HepG2 (cell line): ENCODE data around the gene TBC1D1. TPM values are rescaled to one million over a fixed set of nuclear protein-coding genes. Genes with fewer than 3 reads are reported as not detected.

Experiments used
- ATAC-seq: fragments of 200-7000 bp; cut with Tn5 transposase; 3 replicates; pipeline ENCODE4 v1.9.1; 2020; ENCODE audit warnings: mild to moderate bottlenecking, moderate library complexity
- BruUV-seq: library from RNA; stranded (reverse); fragments of 400-500 nt; replicated peaks from 2 replicates; lab custom pipeline; 2021; lab: Mats Ljungman, UMichigan
- CTCF ChIA-PET: fragments of 300-600 bp; formaldehyde crosslinking; extraction: SDS; loops from one replicate; lab custom pipeline; 2021; ENCODE audit warnings: low total read pairs, inconsistent platforms, low intra/inter-chr PET ratio; lab: Yijun Ruan, JAX
- POLR2A ChIA-PET: fragments of 350-600 bp; sonication (Branson Sonifier 250); formaldehyde crosslinking; loops from one replicate; lab custom pipeline; 2020; ENCODE audit warnings: antibody characterized with exemption, inconsistent platforms; lab: Yijun Ruan, JAX
- DNase-seq: peaks from one replicate; pipeline ENCODE4 v3.0.0-alpha.2; 2015; ENCODE audit warnings: low spot score
- FAIRE-seq: peaks from 3 replicates; lab custom pipeline; 2011; peaks lifted over from hg19 to GRCh38; lab: Jason Lieb, UNC
- H2AFZ ChIP-seq: one replicate; pipeline ENCODE4 v1.6.1; 2011; ENCODE audit warnings: low read length, inconsistent platforms
- H3K27ac ChIP-seq: fragments of 300-600 bp; 3 replicates; pipeline ENCODE4 v1.8.0; 2011; ENCODE audit warnings: mixed run types, mild to moderate bottlenecking, mixed read lengths, low read length, inconsistent platforms; ENCODE audit not compliant: insufficient read depth; ENCODE audit errors: extremely low read length
- H3K27me3 ChIP-seq, 2 experiments: fragments of 200-600 bp in 1 of 2; 2 replicates in 1 of 2; 3 replicates in 1 of 2; pipeline versions ENCODE4 v1.6.0 to v1.8.0; 2011; ENCODE audit warnings: low read length in 2 of 2, mild to moderate bottlenecking in 2 of 2, moderate library complexity in 2 of 2, inconsistent platforms in 1 of 2; ENCODE audit not compliant: insufficient read depth in 2 of 2, control insufficient read depth in 1 of 2
- H3K36me3 ChIP-seq, 2 experiments: fragments of 200-600 bp in 1 of 2; replicated peaks in 1 of 2; 2 replicates in 1 of 2; 3 replicates in 1 of 2; pipeline versions ENCODE4 v1.5.1 to v1.8.0; 2011; ENCODE audit warnings: low read length in 2 of 2, inconsistent platforms in 1 of 2; ENCODE audit not compliant: insufficient read depth in 2 of 2, control insufficient read depth in 1 of 2
- H3K4me1 ChIP-seq: 2 replicates; pipeline ENCODE4 v1.5.1; 2012; ENCODE audit warnings: low read length, inconsistent platforms; ENCODE audit not compliant: insufficient read depth
- H3K4me2 ChIP-seq: 2 replicates; pipeline ENCODE4 v1.6.0; 2011; ENCODE audit warnings: low read depth, low read length, inconsistent platforms
- H3K4me3 ChIP-seq, 3 experiments: fragments of 200-600 bp in 1 of 3; sonication (generic), shearing (Covaris generic) in 1 of 3; replicated peaks in 1 of 3; 2 replicates each; pipeline ENCODE4 v1.5.1; 2011 to 2016; ENCODE audit warnings: low read length in 3 of 3, inconsistent platforms in 2 of 3, low read depth in 2 of 3, mild to moderate bottlenecking in 2 of 3, control low read depth in 1 of 3, mixed read lengths in 1 of 3; ENCODE audit not compliant: insufficient read depth in 1 of 3
- H3K79me2 ChIP-seq: one replicate; pipeline ENCODE4 v1.6.1; 2011; ENCODE audit warnings: low read length, inconsistent platforms; ENCODE audit not compliant: insufficient read depth
- H3K9ac ChIP-seq: 2 replicates; pipeline ENCODE4 v1.6.0; 2011; ENCODE audit warnings: mild to moderate bottlenecking, low read depth, low read length, inconsistent platforms; ENCODE audit not compliant: insufficient read depth
- H3K9me3 ChIP-seq: 2 replicates; pipeline ENCODE4 v1.5.1; 2012; ENCODE audit warnings: mild to moderate bottlenecking, low read length
- H4K20me1 ChIP-seq: 2 replicates; pipeline ENCODE4 v1.6.0; 2011; ENCODE audit warnings: inconsistent platforms, mild to moderate bottlenecking, low read length, moderate library complexity; ENCODE audit not compliant: insufficient read depth
- ETV6 ChIP-seq: sonication (generic); formaldehyde crosslinking; conservative IDR thresholded peaks from 2 replicates; pipeline ENCODE4 v1.4.0; 2020; ENCODE audit warnings: missing genetic modification reagents
- GTF2F1 ChIP-seq: fragments of 150-350 bp; IDR thresholded peaks from 2 replicates; pipeline ENCODE4 v1.6.1; 2014; ENCODE audit warnings: low read length
- IKZF4 ChIP-seq: sonication (generic); formaldehyde crosslinking; IDR thresholded peaks from 2 replicates; pipeline ENCODE4 v1.5.1; 2020; ENCODE audit warnings: borderline replicate concordance, mild to moderate bottlenecking, low read depth, missing genetic modification reagents; ENCODE audit errors: not compliant biosample characterization
- MTERF4 ChIP-seq: sonication (generic); formaldehyde crosslinking; IDR thresholded peaks from 2 replicates; pipeline ENCODE4 v1.8.0; 2023; ENCODE audit warnings: mild to moderate bottlenecking, missing genetic modification reagents
- POLR2G ChIP-seq: fragments of 200-400 bp; formaldehyde crosslinking; IDR thresholded peaks from 2 replicates; pipeline ENCODE4 v1.6.1; 2018; ENCODE audit warnings: mild to moderate bottlenecking, low read depth, low read length, moderate library complexity
- REST ChIP-seq, 2 experiments: IDR thresholded peaks; 2 replicates each; pipeline ENCODE4 v1.6.1; 2011 to 2012; ENCODE audit warnings: low read length in 2 of 2, borderline replicate concordance in 1 of 2, low read depth in 1 of 2, mild to moderate bottlenecking in 1 of 2, moderate library complexity in 1 of 2
- RFXAP ChIP-seq: sonication (generic); formaldehyde crosslinking; IDR thresholded peaks from 2 replicates; pipeline ENCODE4 v1.4.0; 2020; ENCODE audit warnings: missing genetic modification reagents, borderline replicate concordance
- TOPORS ChIP-seq: sonication (generic); formaldehyde crosslinking; IDR thresholded peaks from 2 replicates; pipeline ENCODE4 v1.8.0; 2023; ENCODE audit warnings: mild to moderate bottlenecking, missing genetic modification reagents
- ZNF501 ChIP-seq: sonication (generic); formaldehyde crosslinking; IDR thresholded peaks from 2 replicates; pipeline ENCODE4 v1.5.1; 2020; ENCODE audit warnings: mild to moderate bottlenecking, moderate library complexity, missing genetic modification reagents
- ZNF550 ChIP-seq: sonication (generic); formaldehyde crosslinking; IDR thresholded peaks from 2 replicates; pipeline ENCODE4 v1.4.0; 2020; ENCODE audit warnings: mild to moderate bottlenecking, missing genetic modification reagents, borderline replicate concordance
- ZNF605 ChIP-seq: sonication (generic); formaldehyde crosslinking; IDR thresholded peaks from 2 replicates; pipeline ENCODE4 v1.8.0; 2022; ENCODE audit warnings: mild to moderate bottlenecking, missing genetic modification reagents
- ZNF616 ChIP-seq: sonication (generic); formaldehyde crosslinking; IDR thresholded peaks from 2 replicates; pipeline ENCODE4 v1.5.0; 2020; ENCODE audit warnings: low read depth, mild to moderate bottlenecking, missing genetic modification reagents
- ZUFSP ChIP-seq: sonication (generic); formaldehyde crosslinking; IDR thresholded peaks from 2 replicates; pipeline ENCODE4 v1.9.0; 2021; ENCODE audit warnings: missing genetic modification reagents, mild to moderate bottlenecking, borderline replicate concordance
- WGBS: methylation state at CpG from one replicate; pipeline ENCODE4 v1.1.6; 2017; ENCODE audit warnings: low lambda C conversion rate; 5-methylcytosine and 5-hydroxymethylcytosine counted together
- in situ Hi-C: cut with HindIII; loops from 2 replicates; pipeline ENCODE4 v1.10.0; 2017; ENCODE audit warnings: low pct_unique_long_range_greater_than_20kb; ENCODE audit not compliant: extremely low pct_ligation_motif_present
- intact Hi-C: fragments of 100-400 bp; cut with micrococcal nuclease; formaldehyde crosslinking; loops from one replicate; pipeline ENCODE4 v1.10.0; 2022; ENCODE audit not compliant: unreplicated experiment
- polyA plus RNA-seq, 8 experiments: library from polyadenylated mRNA; depleted of rRNA in 3 of 8; stranded (reverse) in 7 of 8; unstranded in 1 of 8; fragments of >200 nt; fragmentation: Illumina TruSeq in 4 of 8; extraction: Trizol in 4 of 8; gene quantifications; 2 replicates each; pipeline versions ENCODE4 v1.2.1 to v1.2.3, GENCODE V29; 2011 to 2016; ENCODE audit warnings: low read depth in 4 of 8, missing spikeins in 1 of 8, mixed read lengths in 1 of 8; ENCODE audit not compliant: insufficient read depth in 1 of 8
- total RNA-seq, 5 experiments: library from RNA; depleted of rRNA; stranded (reverse); fragments of >200 nt; fragmentation: Illumina TruSeq; extraction: Trizol; gene quantifications; 2 replicates each; pipeline ENCODE4 v1.2.3, GENCODE V29; 2016; ENCODE audit warnings: low read depth in 1 of 5

The TBC1D1 gene
- total and polyA plus RNA-seq, 2 of the 13 experiments (the other 11 are each of a cell fraction or from before 2014, with no cell fraction given) = 37.3 to 62.8 TPM

GRCh38 chr4:38099020-38099600, 208.2 kb downstream of the TBC1D1 start:
- intact Hi-C loops (no loop called here), in situ Hi-C loops (no loop called here)
- POLR2A ChIA-PET = interaction anchor here (1.1 to 1.5 kb wide), 2 partner anchors 21 to 35 kb away, joined by 3 read pairs; no protein-coding TSS in a partner anchor
- CTCF ChIA-PET = no interaction called here
- H4K20me1 ChIP-seq = no peaks in the 10 kb centered on the region
- H3K4me3 ChIP-seq = no peak overlapping the region
- no peak for FAIRE-seq
- no peak overlapping the region for H3K27ac ChIP-seq
- 97% methylated on average over 4 of the region's 4 CpGs for WGBS
- H3K9me3 ChIP-seq = no peaks in the 10 kb centered on the region
- H2AFZ ChIP-seq = no peak overlapping the region
- H3K4me2 ChIP-seq = no peak overlapping the region
- peaks cover 2 to 13% of the 10 kb centered on the region in 2 experiments; a peak in 3 of 5 replicates for H3K36me3 ChIP-seq
- TF ChIP-seq ZUFSP (CRISPR knock-in tag) = no peak
- TF ChIP-seq ETV6 (CRISPR knock-in tag) = no peak
- no peak for TF ChIP-seq ZNF605 (CRISPR knock-in tag)
- TF ChIP-seq POLR2G = no peak
- TF ChIP-seq GTF2F1 = no peak
- TF ChIP-seq REST (IDR thresholded peaks at IDR 0.05; ENCODE audit: borderline replicate concordance in 1 of 2, low read depth in 1 of 2, low read length in 2 of 2) = no peak
- no peak for TF ChIP-seq IKZF4 (CRISPR knock-in tag)
- TF ChIP-seq ZNF501 (CRISPR knock-in tag) = no peak
- TF ChIP-seq ZNF550 (CRISPR knock-in tag) = no peak
- no peak for TF ChIP-seq TOPORS (CRISPR knock-in tag)
- TF ChIP-seq MTERF4 (CRISPR knock-in tag) = no peak
- no peak for TF ChIP-seq ZNF616 (CRISPR knock-in tag)
- TF ChIP-seq RFXAP = no peak
- TF ChIP-seq, all 625 proteins: peak for 0
- no peak for DNase-seq
- Histone ChIP-seq H3K4me1 (no peaks in the 10 kb centered on the region), H3K9ac (no peak overlapping the region), H3K79me2 (no peaks in the 10 kb centered on the region), H3K27me3 (no peaks in the 10 kb centered on the region; a peak in 1 of 5 replicates)
- BruUV-seq = no TSS peak
- no peak for ATAC-seq
